Measurements from ENCODE around the gene ASIC5.

Gene ASIC5

GRCh38 chr4:155849042-155849441 is 17.0 kb downstream of the ASIC5 start:
- no peak overlapping the region for H2BK5ac ChIP-seq (ENCODE audit: low read length)
- no peak overlapping the region for H2BK120ac ChIP-seq (ENCODE audit: low read depth, low read length)
- H4K8ac ChIP-seq (ENCODE audit: low read depth, low read length): no peak overlapping the region
- H3K79me1 ChIP-seq (ENCODE audit: low read length): no peaks in the 10 kb centered on the region
- H3K9ac ChIP-seq (ENCODE audit: low read length): no peak overlapping the region
- no CpG with 5 or more reads among the region's 4 CpGs for WGBS (ENCODE audit: extremely low coverage, insufficient coverage, low lambda C conversion rate)
- H3K79me2 ChIP-seq (ENCODE audit: control insufficient read depth, insufficient read depth, low read length): no peaks in the 10 kb centered on the region
- no peak overlapping the region for H3K4me3 ChIP-seq (ENCODE audit: low read length)
- no peak overlapping the region for H2BK15ac ChIP-seq (replicated peaks; ENCODE audit: low read depth)
- no peak overlapping the region for H4K5ac ChIP-seq (ENCODE audit: low read length)
- no peak for DNase-seq
- H3K4me1 ChIP-seq (ENCODE audit: control insufficient read depth, low read depth, low read length): no peaks in the 10 kb centered on the region
- no peaks in the 10 kb centered on the region for H3K36me3 ChIP-seq (ENCODE audit: control insufficient read depth, insufficient read depth, low read length)
- no peak overlapping the region for H3K18ac ChIP-seq (ENCODE audit: low read length)
- no peak overlapping the region for H3K4ac ChIP-seq (ENCODE audit: low read depth, low read length)
- H3K27ac ChIP-seq (ENCODE audit: low read depth, low read length): no peak overlapping the region
- no peak overlapping the region for H3K56ac ChIP-seq (ENCODE audit: low read length)
- H2AK5ac ChIP-seq (ENCODE audit: low read length): no peak overlapping the region
- no peak overlapping the region for H3K23ac ChIP-seq (ENCODE audit: low read length)
- no peaks in the 10 kb centered on the region for H3K27me3 ChIP-seq (ENCODE audit: insufficient read depth, low read length, poor library complexity)
- no peak overlapping the region for H3K4me2 ChIP-seq (ENCODE audit: low read length)

DNA sequence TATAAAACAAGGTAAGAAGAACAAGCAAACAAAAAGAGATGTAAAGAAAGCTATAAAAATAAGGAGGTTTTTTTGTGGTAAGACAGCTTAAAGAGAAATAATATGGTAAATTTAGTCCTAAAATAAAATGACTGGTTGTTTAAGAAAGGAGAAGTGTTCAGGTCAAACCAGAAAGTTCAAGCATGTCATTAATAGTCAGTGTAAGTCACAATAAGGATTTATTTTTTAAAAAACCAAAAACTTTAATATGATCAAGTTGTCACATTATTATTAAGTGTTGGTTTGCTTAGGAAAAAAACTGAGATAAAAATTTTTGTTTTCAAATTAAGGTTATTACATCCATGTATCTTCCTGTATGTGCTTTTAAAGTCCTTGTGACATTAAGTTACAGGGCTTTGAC is 19.1 kb downstream of the ASIC5 start:
- Histone ChIP-seq H3K23ac (ENCODE audit: low read length) (no peak overlapping the region), H2BK5ac (ENCODE audit: low read length) (no peak overlapping the region), H3K4me2 (ENCODE audit: low read length) (no peak overlapping the region), H3K79me2 (ENCODE audit: control insufficient read depth, insufficient read depth, low read length) (no peaks in the 10 kb centered on the region), H3K27ac (ENCODE audit: low read depth, low read length) (no peak overlapping the region), H3K4me3 (ENCODE audit: low read length) (no peak overlapping the region), H3K4me1 (ENCODE audit: control insufficient read depth, low read depth, low read length) (no peaks in the 10 kb centered on the region), H3K4ac (ENCODE audit: low read depth, low read length) (no peak overlapping the region), H3K56ac (ENCODE audit: low read length) (no peak overlapping the region), H2BK15ac (replicated peaks; ENCODE audit: low read depth) (no peak overlapping the region), H3K9ac (ENCODE audit: low read length) (no peak overlapping the region), H4K8ac (ENCODE audit: low read depth, low read length) (no peak overlapping the region), H2BK120ac (ENCODE audit: low read depth, low read length) (no peak overlapping the region), H3K27me3 (ENCODE audit: insufficient read depth, low read length, poor library complexity) (no peaks in the 10 kb centered on the region), H3K36me3 (ENCODE audit: control insufficient read depth, insufficient read depth, low read length) (no peaks in the 10 kb centered on the region), H4K5ac (ENCODE audit: low read length) (no peak overlapping the region), H3K79me1 (ENCODE audit: low read length) (no peaks in the 10 kb centered on the region), H2AK5ac (ENCODE audit: low read length) (no peak overlapping the region), H3K18ac (ENCODE audit: low read length) (no peak overlapping the region)
- peak; percentile 23 for DNase-seq

DNA sequence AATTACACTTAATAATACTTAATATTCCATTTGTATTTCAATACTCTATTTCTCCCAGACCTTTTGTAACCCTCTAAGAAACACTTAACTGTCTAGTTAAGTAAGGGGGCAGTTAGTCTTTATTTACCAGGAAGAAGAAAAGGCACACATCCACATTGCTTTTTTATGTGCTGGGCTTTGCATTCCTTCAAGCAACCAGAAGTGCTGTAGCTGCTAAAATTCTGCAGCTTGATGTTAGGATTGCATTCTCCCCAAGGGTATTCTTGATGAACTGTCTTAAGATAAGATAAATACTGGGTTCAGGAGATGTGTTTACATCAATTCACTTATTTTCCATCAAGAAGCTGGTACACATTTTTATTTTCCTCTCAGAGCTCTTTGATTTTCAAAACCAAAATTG is 24.0 kb downstream of the ASIC5 start:
- Histone ChIP-seq H2AK5ac (ENCODE audit: low read length) (no peak overlapping the region), H3K4me3 (ENCODE audit: low read length) (no peak overlapping the region), H3K36me3 (ENCODE audit: control insufficient read depth, insufficient read depth, low read length) (no peaks in the 10 kb centered on the region), H3K27me3 (ENCODE audit: insufficient read depth, low read length, poor library complexity) (no peaks in the 10 kb centered on the region), H4K5ac (ENCODE audit: low read length) (no peak overlapping the region), H3K23ac (ENCODE audit: low read length) (no peak overlapping the region), H3K9ac (ENCODE audit: low read length) (no peak overlapping the region), H4K8ac (ENCODE audit: low read depth, low read length) (no peak overlapping the region), H2BK15ac (replicated peaks; ENCODE audit: low read depth) (no peak overlapping the region), H2BK5ac (ENCODE audit: low read length) (no peak overlapping the region), H3K4ac (ENCODE audit: low read depth, low read length) (no peak overlapping the region), H3K27ac (ENCODE audit: low read depth, low read length) (no peak overlapping the region), H3K4me2 (ENCODE audit: low read length) (no peak overlapping the region), H3K79me2 (ENCODE audit: control insufficient read depth, insufficient read depth, low read length) (no peaks in the 10 kb centered on the region), H2BK120ac (ENCODE audit: low read depth, low read length) (no peak overlapping the region), H3K79me1 (ENCODE audit: low read length) (no peaks in the 10 kb centered on the region), H3K56ac (ENCODE audit: low read length) (no peak overlapping the region), H3K4me1 (ENCODE audit: control insufficient read depth, low read depth, low read length) (no peaks in the 10 kb centered on the region), H3K18ac (ENCODE audit: low read length) (no peak overlapping the region)
- no peak for DNase-seq

DNA sequence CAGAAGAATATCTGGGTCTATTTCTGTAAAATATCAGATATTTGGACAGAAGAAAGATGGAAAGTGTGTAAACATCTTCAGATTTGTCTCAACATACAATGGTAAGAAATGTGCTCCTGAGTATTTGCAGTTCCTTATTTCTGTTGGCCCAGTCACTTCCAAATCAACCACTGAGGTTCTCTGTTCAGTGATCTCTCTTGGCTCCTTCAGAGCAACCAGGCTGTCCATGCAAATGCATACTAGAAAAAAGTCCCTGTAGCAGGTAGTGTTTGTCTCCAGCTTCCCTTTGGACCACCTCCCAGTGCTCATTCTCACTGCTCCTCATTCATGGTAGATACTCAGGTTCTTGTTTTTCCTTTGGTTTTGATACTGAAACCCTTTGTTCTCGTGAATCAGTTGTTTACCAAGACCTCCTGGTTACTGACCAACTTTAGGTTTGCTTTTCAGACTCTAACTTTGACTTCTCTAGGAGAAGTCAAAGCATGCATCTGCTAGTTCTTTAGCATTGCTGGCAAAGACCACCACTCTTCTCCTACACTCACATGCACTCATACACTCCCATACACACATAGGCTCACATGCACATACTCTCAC is 28.8 kb downstream of the ASIC5 start:
- H4K5ac ChIP-seq (ENCODE audit: low read length): no peak overlapping the region
- no peaks in the 10 kb centered on the region for H3K4me1 ChIP-seq (ENCODE audit: control insufficient read depth, low read depth, low read length)
- no peak overlapping the region for H3K4ac ChIP-seq (ENCODE audit: low read depth, low read length)
- H3K4me3 ChIP-seq (ENCODE audit: low read length): no peak overlapping the region
- no peak overlapping the region for H3K4me2 ChIP-seq (ENCODE audit: low read length)
- H2BK5ac ChIP-seq (ENCODE audit: low read length): no peak overlapping the region
- no peak overlapping the region for H3K27ac ChIP-seq (ENCODE audit: low read depth, low read length)
- no peak overlapping the region for H2BK15ac ChIP-seq (replicated peaks; ENCODE audit: low read depth)
- no peak overlapping the region for H2BK120ac ChIP-seq (ENCODE audit: low read depth, low read length)
- no peaks in the 10 kb centered on the region for H3K79me2 ChIP-seq (ENCODE audit: control insufficient read depth, insufficient read depth, low read length)
- no peaks in the 10 kb centered on the region for H3K79me1 ChIP-seq (ENCODE audit: low read length)
- no peak for DNase-seq
- no peak overlapping the region for H3K56ac ChIP-seq (ENCODE audit: low read length)
- no peak overlapping the region for H3K18ac ChIP-seq (ENCODE audit: low read length)
- no CpG with 5 or more reads among the region's 1 CpG for WGBS (ENCODE audit: extremely low coverage, insufficient coverage, low lambda C conversion rate)
- no peak overlapping the region for H3K23ac ChIP-seq (ENCODE audit: low read length)
- H3K27me3 ChIP-seq (ENCODE audit: insufficient read depth, low read length, poor library complexity): no peaks in the 10 kb centered on the region
- H2AK5ac ChIP-seq (ENCODE audit: low read length): no peak overlapping the region
- no peaks in the 10 kb centered on the region for H3K36me3 ChIP-seq (ENCODE audit: control insufficient read depth, insufficient read depth, low read length)
- H4K8ac ChIP-seq (ENCODE audit: low read depth, low read length): no peak overlapping the region
- no peak overlapping the region for H3K9ac ChIP-seq (ENCODE audit: low read length)

GRCh38 chr4:155832664-155833063 is 33.4 kb downstream of the ASIC5 start:
- H3K23ac ChIP-seq (ENCODE audit: low read length): no peak overlapping the region
- no peaks in the 10 kb centered on the region for H3K79me2 ChIP-seq (ENCODE audit: control insufficient read depth, insufficient read depth, low read length)
- no peak overlapping the region for H2AK5ac ChIP-seq (ENCODE audit: low read length)
- no peaks in the 10 kb centered on the region for H3K36me3 ChIP-seq (ENCODE audit: control insufficient read depth, insufficient read depth, low read length)
- no peak overlapping the region for H3K56ac ChIP-seq (ENCODE audit: low read length)
- H2BK120ac ChIP-seq (ENCODE audit: low read depth, low read length): no peak overlapping the region
- DNase-seq: no peak
- H4K8ac ChIP-seq (ENCODE audit: low read depth, low read length): no peak overlapping the region
- no peak overlapping the region for H3K27ac ChIP-seq (ENCODE audit: low read depth, low read length)
- no peak overlapping the region for H3K4ac ChIP-seq (ENCODE audit: low read depth, low read length)
- H3K27me3 ChIP-seq (ENCODE audit: insufficient read depth, low read length, poor library complexity): no peaks in the 10 kb centered on the region
- H4K5ac ChIP-seq (ENCODE audit: low read length): no peak overlapping the region
- H3K18ac ChIP-seq (ENCODE audit: low read length): no peak overlapping the region
- H3K4me2 ChIP-seq (ENCODE audit: low read length): no peak overlapping the region
- no peak overlapping the region for H2BK5ac ChIP-seq (ENCODE audit: low read length)
- no peaks in the 10 kb centered on the region for H3K4me1 ChIP-seq (ENCODE audit: control insufficient read depth, low read depth, low read length)
- H3K9ac ChIP-seq (ENCODE audit: low read length): no peak overlapping the region
- no peak overlapping the region for H2BK15ac ChIP-seq (replicated peaks; ENCODE audit: low read depth)
- no peaks in the 10 kb centered on the region for H3K79me1 ChIP-seq (ENCODE audit: low read length)
- no peak overlapping the region for H3K4me3 ChIP-seq (ENCODE audit: low read length)

GRCh38 chr4:155828628-155829027 is 37.4 kb downstream of the ASIC5 start:
- no CpG with 5 or more reads among the region's 3 CpGs for whole genome bisulfite sequencing (ENCODE audit: extremely low coverage, insufficient coverage, low lambda C conversion rate)
- Histone ChIP-seq H3K4me2 (ENCODE audit: low read length) (no peak overlapping the region), H3K27me3 (ENCODE audit: insufficient read depth, low read length, poor library complexity) (no peaks in the 10 kb centered on the region), H3K18ac (ENCODE audit: low read length) (no peak overlapping the region), H3K56ac (ENCODE audit: low read length) (no peak overlapping the region), H4K8ac (ENCODE audit: low read depth, low read length) (no peak overlapping the region), H2BK5ac (ENCODE audit: low read length) (no peak overlapping the region), H3K79me2 (ENCODE audit: control insufficient read depth, insufficient read depth, low read length) (no peaks in the 10 kb centered on the region), H3K27ac (ENCODE audit: low read depth, low read length) (no peak overlapping the region), H2AK5ac (ENCODE audit: low read length) (no peak overlapping the region), H3K4me1 (ENCODE audit: control insufficient read depth, low read depth, low read length) (no peaks in the 10 kb centered on the region), H2BK15ac (replicated peaks; ENCODE audit: low read depth) (no peak overlapping the region), H3K79me1 (ENCODE audit: low read length) (no peaks in the 10 kb centered on the region), H3K23ac (ENCODE audit: low read length) (no peak overlapping the region), H3K9ac (ENCODE audit: low read length) (no peak overlapping the region), H3K36me3 (ENCODE audit: control insufficient read depth, insufficient read depth, low read length) (no peaks in the 10 kb centered on the region), H2BK120ac (ENCODE audit: low read depth, low read length) (no peak overlapping the region), H3K4me3 (ENCODE audit: low read length) (no peak overlapping the region), H4K5ac (ENCODE audit: low read length) (no peak overlapping the region), H3K4ac (ENCODE audit: low read depth, low read length) (no peak overlapping the region)
- no peak for DNase-seq

All from mesendoderm (in vitro differentiated cells).